HepG2 (cell line): Measurements from ENCODE around the gene PPP1R1B. TPM values are rescaled to one million over a fixed set of nuclear protein-coding genes. Genes with fewer than 3 reads are reported as not detected.

ENCODE experiments used
- ATF7-NPFF ChIP-seq: sonication (generic); formaldehyde crosslinking; IDR thresholded peaks from 2 replicates; pipeline ENCODE4 v1.8.1; 2023; ENCODE audit warnings: mild to moderate bottlenecking, low read depth, missing genetic modification reagents, moderate library complexity
- EEA1 ChIP-seq: sonication (generic); formaldehyde crosslinking; IDR thresholded peaks from 2 replicates; pipeline ENCODE4 v1.5.1; 2020; ENCODE audit warnings: mild to moderate bottlenecking, missing genetic modification reagents, borderline replicate concordance
- GABPA ChIP-seq, 2 experiments: IDR thresholded peaks; 2 replicates each; pipeline ENCODE4 v1.6.1; 2011 to 2016; ENCODE audit warnings: low read depth in 2 of 2, low read length in 1 of 2, missing biosample characterization in 1 of 2, missing genetic modification characterization in 1 of 2
- HMGA1 ChIP-seq: sonication (generic); formaldehyde crosslinking; conservative IDR thresholded peaks from 2 replicates; pipeline ENCODE4 v1.4.0; 2020; ENCODE audit warnings: missing genetic modification reagents
- HNRNPUL1 ChIP-seq: fragments of 200-400 bp; formaldehyde crosslinking; IDR thresholded peaks from 2 replicates; pipeline ENCODE4 v1.6.1; 2017; ENCODE audit warnings: low read depth, mild to moderate bottlenecking, low read length, moderate library complexity
- HOXA3 ChIP-seq: sonication (generic); formaldehyde crosslinking; IDR thresholded peaks from 2 replicates; pipeline ENCODE4 v1.5.0; 2020; ENCODE audit warnings: missing genetic modification reagents
- IRX3 ChIP-seq: sonication (generic); formaldehyde crosslinking; IDR thresholded peaks from 2 replicates; pipeline ENCODE4 v1.8.1; 2023; ENCODE audit warnings: mild to moderate bottlenecking, low read depth, missing genetic modification reagents, borderline replicate concordance
- KLF11 ChIP-seq: IDR thresholded peaks from 2 replicates; pipeline ENCODE4 v1.6.1; 2016; ENCODE audit warnings: missing compliant biosample characterization
- NCOR1 ChIP-seq: fragments of 200-600 bp; sonication (generic); IDR thresholded peaks from 2 replicates; pipeline ENCODE4 v1.7.0; 2017; ENCODE audit warnings: antibody characterized with exemption, low read length, borderline replicate concordance
- PPARG ChIP-seq: conservative IDR thresholded peaks from 2 replicates; pipeline ENCODE4 v1.6.1; 2016; ENCODE audit warnings: missing biosample characterization, missing genetic modification reagents
- TAF1 ChIP-seq: sonication (generic); formaldehyde crosslinking; IDR thresholded peaks from 2 replicates; pipeline ENCODE4 v1.4.0; 2020; ENCODE audit warnings: missing genetic modification reagents
- TEAD3 ChIP-seq: optimal IDR thresholded peaks from 2 replicates; pipeline ENCODE3; 2016; ENCODE audit warnings: borderline replicate concordance
- YEATS4 ChIP-seq: sonication (generic); formaldehyde crosslinking; IDR thresholded peaks from 2 replicates; pipeline ENCODE4 v1.4.0; 2020; ENCODE audit warnings: missing genetic modification reagents, borderline replicate concordance
- ZFAT ChIP-seq: sonication (generic); formaldehyde crosslinking; conservative IDR thresholded peaks from 2 replicates; pipeline ENCODE4 v1.8.1; 2023; ENCODE audit warnings: missing genetic modification reagents, inconsistent platforms
- ZNF124 ChIP-seq: sonication (generic); formaldehyde crosslinking; IDR thresholded peaks from 2 replicates; pipeline ENCODE4 v1.4.0; 2020; ENCODE audit warnings: missing genetic modification reagents
- ZNF160 ChIP-seq: sonication (generic); formaldehyde crosslinking; IDR thresholded peaks from 2 replicates; pipeline ENCODE4 v1.8.0; 2022; ENCODE audit warnings: mild to moderate bottlenecking, inconsistent platforms, missing genetic modification reagents
- ZNF17 ChIP-seq: sonication (generic); formaldehyde crosslinking; IDR thresholded peaks from 2 replicates; pipeline ENCODE4 v1.5.0; 2020; ENCODE audit warnings: mild to moderate bottlenecking, missing genetic modification reagents
- ZNF205 ChIP-seq: IDR thresholded peaks from 2 replicates; pipeline ENCODE4 v1.6.1; 2018; ENCODE audit warnings: missing biosample characterization, missing genetic modification reagents
- ZNF354B ChIP-seq: sonication (generic); formaldehyde crosslinking; IDR thresholded peaks from 2 replicates; pipeline ENCODE4 v1.8.0; 2022; ENCODE audit warnings: mild to moderate bottlenecking, missing genetic modification reagents
- ZNF431 ChIP-seq: sonication (generic); formaldehyde crosslinking; IDR thresholded peaks from 2 replicates; pipeline ENCODE4 v1.9.0; 2022; ENCODE audit warnings: missing genetic modification reagents, low read depth, mild to moderate bottlenecking, borderline replicate concordance
- ZNF558 ChIP-seq: sonication (generic); formaldehyde crosslinking; IDR thresholded peaks from 2 replicates; pipeline ENCODE4 v1.9.0; 2022; ENCODE audit warnings: mild to moderate bottlenecking, missing genetic modification reagents, borderline replicate concordance
- ZNF761 ChIP-seq: sonication (generic); formaldehyde crosslinking; conservative IDR thresholded peaks from 2 replicates; pipeline ENCODE4 v1.4.0; 2020; ENCODE audit warnings: mild to moderate bottlenecking, missing genetic modification reagents
- ZNF792 ChIP-seq: IDR thresholded peaks from 2 replicates; pipeline ENCODE4 v1.6.1; 2016
- polyA plus RNA-seq, 8 experiments: library from polyadenylated mRNA; depleted of rRNA in 3 of 8; stranded (reverse) in 7 of 8; unstranded in 1 of 8; fragments of >200 nt; fragmentation: Illumina TruSeq in 4 of 8; extraction: Trizol in 4 of 8; gene quantifications; 2 replicates each; pipeline versions ENCODE4 v1.2.1 to v1.2.3, GENCODE V29; 2011 to 2016; ENCODE audit warnings: low read depth in 4 of 8, missing spikeins in 1 of 8, mixed read lengths in 1 of 8; ENCODE audit not compliant: insufficient read depth in 1 of 8
- total RNA-seq, 5 experiments: library from RNA; depleted of rRNA; stranded (reverse); fragments of >200 nt; fragmentation: Illumina TruSeq; extraction: Trizol; gene quantifications; 2 replicates each; pipeline ENCODE4 v1.2.3, GENCODE V29; 2016; ENCODE audit warnings: low read depth in 1 of 5
- TF ChIP-seq, protein P1 (sequence below): IDR thresholded peaks from 2 replicates; pipeline ENCODE4 v1.6.1; 2016; ENCODE audit warnings: missing compliant biosample characterization, missing genetic modification reagents, borderline replicate concordance
- TF ChIP-seq, protein P2 (sequence below): sonication (generic); formaldehyde crosslinking; IDR thresholded peaks from 2 replicates; pipeline ENCODE4 v1.8.0; 2022; ENCODE audit warnings: mild to moderate bottlenecking, missing genetic modification reagents, moderate library complexity
- TF ChIP-seq, protein P3 (sequence below): sonication (generic); formaldehyde crosslinking; IDR thresholded peaks from 2 replicates; pipeline ENCODE4 v1.5.0; 2020; ENCODE audit warnings: missing genetic modification reagents
- TF ChIP-seq, protein P4 (sequence below): sonication (generic); formaldehyde crosslinking; IDR thresholded peaks from 2 replicates; pipeline ENCODE4 v1.8.1; 2022; ENCODE audit warnings: mild to moderate bottlenecking, missing genetic modification reagents

PPP1R1B gene
- total and polyA plus RNA-seq, 2 of the 13 experiments (the other 11 are each of a cell fraction or from before 2014, with no cell fraction given) = 0.08 TPM; not detected in 1

DNA sequence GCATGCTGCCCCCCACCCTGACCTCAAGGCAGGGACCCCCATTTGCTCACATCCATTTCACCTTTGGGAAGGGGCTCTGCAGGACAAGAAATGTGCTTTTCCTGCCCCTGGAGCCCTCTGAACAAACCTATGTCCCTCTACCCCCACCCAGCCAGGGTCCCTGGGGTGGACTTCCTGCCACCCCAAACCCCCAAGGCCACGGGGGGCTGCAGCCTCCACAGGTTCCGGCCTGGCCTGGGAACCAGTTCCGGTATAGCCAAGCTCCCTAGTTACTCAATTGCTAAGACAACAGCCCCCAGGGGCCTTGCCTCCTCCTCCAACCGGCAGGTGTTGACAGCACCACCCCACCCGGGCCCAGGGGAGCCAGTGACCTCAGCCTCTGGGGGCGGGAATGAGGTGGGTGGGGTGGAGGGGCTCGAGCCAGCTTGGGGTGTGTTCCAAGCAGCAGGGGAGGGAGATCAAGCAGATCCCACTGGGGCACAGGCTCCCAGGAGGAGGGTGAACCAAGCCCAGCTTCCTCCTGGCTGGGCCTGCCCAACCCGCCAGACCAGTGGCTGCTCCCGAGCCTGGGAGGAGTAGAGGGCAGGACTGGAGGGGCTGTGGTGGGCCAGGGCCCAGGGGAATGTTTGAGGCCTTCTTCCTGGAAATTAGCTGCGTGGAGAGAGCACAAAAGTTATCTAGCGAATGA, 48.1 kb downstream of the PPP1R1B start (continued):
- TF ChIP-seq TEAD3 (CRISPR knock-in tag) (peak; percentile 30), ZNF17 (CRISPR knock-in tag) (no peak), YEATS4 (CRISPR knock-in tag) (no peak), KLF11 (CRISPR knock-in tag) (peak; percentile 31; the same call in 1 of the 2 replicates), PPARG (CRISPR knock-in tag) (peak; percentile 74), ZFAT (no peak), ZNF205 (0 out of 2 replicates have a peak, but pooled peaks have one; percentile 58), HOXA3 (CRISPR knock-in tag) (0 out of 2 replicates have a peak, but pooled peaks have one; percentile 28), ZNF124 (CRISPR knock-in tag) (0 out of 2 replicates have a peak, but pooled peaks have one; percentile 22), HMGA1 (CRISPR knock-in tag) (no peak), ZNF558 (CRISPR knock-in tag) (no peak), IRX3 (CRISPR knock-in tag) (peak; percentile 64; the same call in 1 of the 2 replicates), ZNF354B (CRISPR knock-in tag) (0 out of 2 replicates have a peak, but pooled peaks have one; percentile 65), NCOR1 (no peak), ZNF431 (CRISPR knock-in tag) (no peak), ZNF792 (CRISPR knock-in tag) (peak; percentile 68; the same call in 1 of the 2 replicates), ZNF761 (CRISPR knock-in tag) (peak; percentile 82; the same call in 1 of the 2 replicates), GABPA (IDR thresholded peaks at IDR 0.05; ENCODE audit: low read depth, low read length) (peak; percentile 63), GABPA (CRISPR knock-in tag; IDR thresholded peaks at IDR 0.05; ENCODE audit: low read depth) (peak; percentile 92), HNRNPUL1 (no peak), TAF1 (peak; percentile 48; the same call in 1 of the 2 replicates), ATF7-NPFF (CRISPR knock-in tag) (peak; percentile 38; the same call in 1 of the 2 replicates), ZNF160 (CRISPR knock-in tag) (no peak), EEA1 (CRISPR knock-in tag) (no peak)
- TF ChIP-seq, protein P1, sequence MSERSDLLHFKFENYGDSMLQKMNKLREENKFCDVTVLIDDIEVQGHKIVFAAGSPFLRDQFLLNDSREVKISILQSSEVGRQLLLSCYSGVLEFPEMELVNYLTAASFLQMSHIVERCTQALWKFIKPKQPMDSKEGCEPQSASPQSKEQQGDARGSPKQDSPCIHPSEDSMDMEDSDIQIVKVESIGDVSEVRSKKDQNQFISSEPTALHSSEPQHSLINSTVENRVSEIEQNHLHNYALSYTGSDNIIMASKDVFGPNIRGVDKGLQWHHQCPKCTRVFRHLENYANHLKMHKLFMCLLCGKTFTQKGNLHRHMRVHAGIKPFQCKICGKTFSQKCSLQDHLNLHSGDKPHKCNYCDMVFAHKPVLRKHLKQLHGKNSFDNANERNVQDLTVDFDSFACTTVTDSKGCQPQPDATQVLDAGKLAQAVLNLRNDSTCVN = 0 out of 2 replicates have a peak, but pooled peaks have one; percentile 6
- TF ChIP-seq, protein P2, sequence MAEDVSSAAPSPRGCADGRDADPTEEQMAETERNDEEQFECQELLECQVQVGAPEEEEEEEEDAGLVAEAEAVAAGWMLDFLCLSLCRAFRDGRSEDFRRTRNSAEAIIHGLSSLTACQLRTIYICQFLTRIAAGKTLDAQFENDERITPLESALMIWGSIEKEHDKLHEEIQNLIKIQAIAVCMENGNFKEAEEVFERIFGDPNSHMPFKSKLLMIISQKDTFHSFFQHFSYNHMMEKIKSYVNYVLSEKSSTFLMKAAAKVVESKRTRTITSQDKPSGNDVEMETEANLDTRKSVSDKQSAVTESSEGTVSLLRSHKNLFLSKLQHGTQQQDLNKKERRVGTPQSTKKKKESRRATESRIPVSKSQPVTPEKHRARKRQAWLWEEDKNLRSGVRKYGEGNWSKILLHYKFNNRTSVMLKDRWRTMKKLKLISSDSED (CRISPR knock-in tag) = no peak
- TF ChIP-seq, protein P3, sequence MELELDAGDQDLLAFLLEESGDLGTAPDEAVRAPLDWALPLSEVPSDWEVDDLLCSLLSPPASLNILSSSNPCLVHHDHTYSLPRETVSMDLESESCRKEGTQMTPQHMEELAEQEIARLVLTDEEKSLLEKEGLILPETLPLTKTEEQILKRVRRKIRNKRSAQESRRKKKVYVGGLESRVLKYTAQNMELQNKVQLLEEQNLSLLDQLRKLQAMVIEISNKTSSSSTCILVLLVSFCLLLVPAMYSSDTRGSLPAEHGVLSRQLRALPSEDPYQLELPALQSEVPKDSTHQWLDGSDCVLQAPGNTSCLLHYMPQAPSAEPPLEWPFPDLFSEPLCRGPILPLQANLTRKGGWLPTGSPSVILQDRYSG (CRISPR knock-in tag) = no peak
- TF ChIP-seq, protein P4, sequence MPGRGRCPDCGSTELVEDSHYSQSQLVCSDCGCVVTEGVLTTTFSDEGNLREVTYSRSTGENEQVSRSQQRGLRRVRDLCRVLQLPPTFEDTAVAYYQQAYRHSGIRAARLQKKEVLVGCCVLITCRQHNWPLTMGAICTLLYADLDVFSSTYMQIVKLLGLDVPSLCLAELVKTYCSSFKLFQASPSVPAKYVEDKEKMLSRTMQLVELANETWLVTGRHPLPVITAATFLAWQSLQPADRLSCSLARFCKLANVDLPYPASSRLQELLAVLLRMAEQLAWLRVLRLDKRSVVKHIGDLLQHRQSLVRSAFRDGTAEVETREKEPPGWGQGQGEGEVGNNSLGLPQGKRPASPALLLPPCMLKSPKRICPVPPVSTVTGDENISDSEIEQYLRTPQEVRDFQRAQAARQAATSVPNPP (CRISPR knock-in tag) = no peak
